Common myeloid progenitor, CD34-positive (primary cell): ENCODE data around the gene CAV2.
"Not testable (repeated sequence)": the region's sequence is repeated elsewhere in the genome, so short reads cannot be mapped to it uniquely, and the experiment has no call there.

Experiments
- CTCF ChIA-PET: fragments of 350-600 bp; sonication (Branson Sonifier 250); formaldehyde crosslinking; loops from one replicate; lab custom pipeline; 2021; ENCODE audit warnings: antibody characterized with exemption; lab: Charles Lee
- POLR2A ChIA-PET: fragments of 350-600 bp; sonication (Branson Sonifier 250); formaldehyde crosslinking; loops from one replicate; lab custom pipeline; 2021; ENCODE audit warnings: antibody characterized with exemption; lab: Charles Lee
- DNase-seq, 3 donors: peaks; one replicate each; pipeline versions ENCODE4 v3.0.0 to v3.0.0-alpha.2; 2013
- H3K27ac ChIP-seq, 2 experiments: 1 replicate in 1 of 2; 2 replicates in 1 of 2; pipeline ENCODE4 v1.7.0; 2013; ENCODE audit warnings: inconsistent platforms in 2 of 2, low read length in 2 of 2, mild to moderate bottlenecking in 2 of 2, low read depth in 1 of 2, moderate library complexity in 1 of 2; ENCODE audit not compliant: severe bottlenecking in 2 of 2, insufficient read depth in 1 of 2, poor library complexity in 1 of 2
- H3K27me3 ChIP-seq, 5 experiments: replicated peaks in 2 of 5; 1 replicate in 3 of 5; 2 replicates in 2 of 5; pipeline versions ENCODE4 v1.6.1 to v1.7.0; 2013; ENCODE audit warnings: low read length in 4 of 5, mild to moderate bottlenecking in 2 of 5, moderate library complexity in 2 of 5, inconsistent platforms in 1 of 5; ENCODE audit not compliant: insufficient read depth in 5 of 5, control insufficient read depth in 4 of 5
- H3K36me3 ChIP-seq, 4 experiments: 1 replicate in 2 of 4; 2 replicates in 2 of 4; pipeline versions ENCODE4 v1.6.1 to v1.7.0; 2013; ENCODE audit warnings: low read length in 3 of 4, control low read depth in 1 of 4, mild to moderate bottlenecking in 1 of 4; ENCODE audit not compliant: control insufficient read depth in 4 of 4, insufficient read depth in 4 of 4
- H3K4me1 ChIP-seq, 4 experiments: 1 replicate in 3 of 4; 2 replicates in 1 of 4; pipeline versions ENCODE4 v1.6.1 to v1.7.1; 2013; ENCODE audit warnings: low read length in 3 of 4, mild to moderate bottlenecking in 3 of 4, control low read depth in 1 of 4, inconsistent platforms in 1 of 4, moderate library complexity in 1 of 4; ENCODE audit not compliant: control insufficient read depth in 4 of 4, insufficient read depth in 4 of 4; ENCODE audit errors: control extremely low read depth in 1 of 4
- H3K4me3 ChIP-seq, 7 experiments: 1 replicate in 4 of 7; 2 replicates in 3 of 7; pipeline versions ENCODE4 v1.5.1 to v1.7.0; 2013; ENCODE audit warnings: mild to moderate bottlenecking in 7 of 7, low read length in 6 of 7, moderate library complexity in 6 of 7, inconsistent platforms in 2 of 7, low read depth in 2 of 7, control low read depth in 1 of 7; ENCODE audit not compliant: insufficient read depth in 4 of 7, control insufficient read depth in 1 of 7; ENCODE audit errors: extremely low read depth in 1 of 7
- H3K9me3 ChIP-seq, 5 experiments: 1 replicate in 4 of 5; 2 replicates in 1 of 5; pipeline versions ENCODE4 v1.6.1 to v1.7.1; 2013; ENCODE audit warnings: low read length in 4 of 5, mild to moderate bottlenecking in 2 of 5, inconsistent platforms in 1 of 5, low read depth in 1 of 5, moderate library complexity in 1 of 5; ENCODE audit not compliant: control insufficient read depth in 4 of 5, insufficient read depth in 2 of 5; ENCODE audit errors: control extremely low read depth in 1 of 5
- WGBS: methylation state at CpG from one replicate; pipeline ENCODE4 v1.1.5; 2013; ENCODE audit not compliant: insufficient coverage; 5-methylcytosine and 5-hydroxymethylcytosine counted together

The CAV2 gene

GRCh38 chr7:116483271-116483942 lies 16.1 kb upstream of the CAV2 start:
- no peak overlapping the region for H3K27ac ChIP-seq
- H3K36me3 ChIP-seq: no peaks in the 10 kb centered on the region
- 100% methylated on average over 1 of the region's 2 CpGs for WGBS
- no peak overlapping the region for H3K4me3 ChIP-seq
- ChIA-PET POLR2A (interaction anchor here (0.7 kb wide), 1 partner anchor 808 kb away, joined by 3 read pairs; no protein-coding TSS in a partner anchor), CTCF (no interaction called here)
- DNase-seq: no peak
- no peaks in the 10 kb centered on the region for H3K4me1 ChIP-seq
- no peaks in the 10 kb centered on the region for H3K9me3 ChIP-seq
- no peaks in the 10 kb centered on the region for H3K27me3 ChIP-seq

DNA sequence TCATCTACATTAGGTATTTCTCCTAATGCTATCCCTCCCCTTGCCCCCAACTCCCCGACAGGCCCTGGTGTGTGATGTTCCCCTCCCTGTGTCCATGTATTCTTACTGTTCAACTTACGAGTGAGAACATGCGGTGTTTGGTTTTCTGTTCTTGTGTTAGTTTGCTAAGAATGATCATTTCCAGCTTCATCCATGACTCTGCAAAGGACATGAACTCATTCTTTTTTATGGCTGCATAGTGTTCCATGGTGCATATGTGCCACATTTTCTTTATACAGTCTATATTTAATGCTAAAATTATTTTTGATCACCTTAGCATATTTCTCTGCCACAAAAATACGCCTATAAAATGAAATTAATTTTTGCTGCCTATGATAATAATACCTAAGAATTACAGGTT lies 15.1 kb upstream of the CAV2 start:
- DNase-seq, H3K36me3 ChIP-seq, POLR2A ChIA-PET, H3K27me3 ChIP-seq, H3K9me3 ChIP-seq, H3K4me3 ChIP-seq, CTCF ChIA-PET, H3K27ac ChIP-seq, H3K4me1 ChIP-seq: not testable (repeated sequence)
- WGBS: 100% methylated on average over 1 of the region's 4 CpGs

GRCh38 chr7:116487907-116488521 lies 11.5 kb upstream of the CAV2 start:
- 100% methylated on average over 1 of the region's 5 CpGs for WGBS
- Histone ChIP-seq H3K36me3 (no peaks in the 10 kb centered on the region), H3K4me3 (no peak overlapping the region), H3K27me3 (no peaks in the 10 kb centered on the region), H3K27ac (no peak overlapping the region), H3K4me1 (no peaks in the 10 kb centered on the region), H3K9me3 (no peaks in the 10 kb centered on the region)
- DNase-seq: no peak
- CTCF ChIA-PET: no interaction called here
- POLR2A ChIA-PET: no interaction called here

GRCh38 chr7:116490351-116490750 lies 9.2 kb upstream of the CAV2 start:
- ChIA-PET CTCF (no interaction called here), POLR2A (no interaction called here)
- Histone ChIP-seq H3K27ac (no peak overlapping the region), H3K4me1 (no peaks in the 10 kb centered on the region), H3K36me3 (no peaks in the 10 kb centered on the region), H3K4me3 (no peak overlapping the region), H3K27me3 (no peaks in the 10 kb centered on the region), H3K9me3 (no peaks in the 10 kb centered on the region)
- no CpG with 5 or more reads among the region's 2 CpGs for WGBS
- DNase-seq: no peak

DNA sequence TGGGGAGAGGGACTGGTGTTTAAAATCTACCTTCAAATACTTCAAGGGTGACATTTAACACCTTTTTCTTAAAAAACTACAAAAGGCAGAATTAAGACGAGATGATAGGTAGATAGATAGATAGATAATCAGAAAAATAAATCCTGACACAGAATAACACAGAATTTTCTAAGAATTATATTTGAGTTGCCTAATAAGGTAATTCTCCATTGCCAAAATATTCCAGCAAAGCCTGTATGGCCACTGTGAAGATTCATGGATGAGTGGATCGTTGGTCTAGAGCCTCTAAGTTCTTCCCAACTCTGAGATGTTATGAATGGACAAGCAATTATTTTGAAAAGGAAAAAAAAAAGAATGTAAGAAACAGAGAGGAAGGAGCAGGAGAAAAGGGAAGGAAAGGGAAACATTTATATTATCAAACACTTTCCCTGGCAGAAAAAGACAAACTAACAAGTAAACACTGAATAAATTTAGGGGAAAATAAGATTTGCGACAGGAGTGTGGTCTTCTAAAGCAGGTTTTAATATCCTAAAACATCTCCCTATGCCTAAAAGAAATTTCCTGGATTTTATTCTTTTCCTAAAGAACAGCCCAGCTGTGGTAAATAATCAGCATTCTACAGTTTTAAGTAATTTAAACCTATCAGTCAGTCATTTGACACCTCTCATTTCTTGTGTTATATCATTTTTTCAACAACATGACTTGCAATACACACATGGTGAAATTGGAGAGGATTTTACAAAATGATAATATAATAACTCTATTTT lies 7.5 kb upstream of the CAV2 start:
- Histone ChIP-seq H3K36me3 (no peaks in the 10 kb centered on the region), H3K27ac (peak overlapping the region in 1 of 2 experiments; percentile 7), H3K4me1 (no peaks in the 10 kb centered on the region), H3K9me3 (no peaks in the 10 kb centered on the region), H3K4me3 (no peak overlapping the region), H3K27me3 (no peaks in the 10 kb centered on the region)
- CTCF ChIA-PET: interaction anchor here (1.3 kb wide), 1 partner anchor 9 kb away, joined by 3 read pairs; no protein-coding TSS in a partner anchor
- no CpG with 5 or more reads among the region's 3 CpGs for WGBS
- POLR2A ChIA-PET: no interaction called here
- no peak for DNase-seq

- Histone ChIP-seq H3K9me3 (no peaks in the 10 kb centered on the region), H3K4me1 (no peaks in the 10 kb centered on the region), H3K27me3 (no peaks in the 10 kb centered on the region), H3K27ac (peak overlapping the region in 1 of 2 experiments; percentile 7), H3K4me3 (no peak overlapping the region), H3K36me3 (no peaks in the 10 kb centered on the region)
- POLR2A ChIA-PET: no interaction called here
- no peak for DNase-seq
- WGBS: 100% methylated on average over 3 of the region's 3 CpGs
- CTCF ChIA-PET: interaction anchor here (1.3 kb wide), 1 partner anchor 8 kb away, joined by 3 read pairs; no protein-coding TSS in a partner anchor
These were observed 6.9 kb upstream of the CAV2 start for GRCh38 chr7:116492654-116493109.

GRCh38 chr7:116493449-116493848 lies 6.1 kb upstream of the CAV2 start:
- no peaks in the 10 kb centered on the region for H3K9me3 ChIP-seq
- H3K27me3 ChIP-seq: peaks cover 0 to 3% (median 0%) of the 10 kb centered on the region in 5 experiments
- H3K36me3 ChIP-seq: no peaks in the 10 kb centered on the region
- POLR2A ChIA-PET: no interaction called here
- no peaks in the 10 kb centered on the region for H3K4me1 ChIP-seq
- DNase-seq: no peak
- H3K4me3 ChIP-seq: no peak overlapping the region
- no peak overlapping the region for H3K27ac ChIP-seq
- CTCF ChIA-PET: no interaction called here
- no CpG with 5 or more reads among the region's 1 CpG for WGBS
